Measurements from ENCODE around the gene SPSB1.

SPSB1 gene

DNA sequence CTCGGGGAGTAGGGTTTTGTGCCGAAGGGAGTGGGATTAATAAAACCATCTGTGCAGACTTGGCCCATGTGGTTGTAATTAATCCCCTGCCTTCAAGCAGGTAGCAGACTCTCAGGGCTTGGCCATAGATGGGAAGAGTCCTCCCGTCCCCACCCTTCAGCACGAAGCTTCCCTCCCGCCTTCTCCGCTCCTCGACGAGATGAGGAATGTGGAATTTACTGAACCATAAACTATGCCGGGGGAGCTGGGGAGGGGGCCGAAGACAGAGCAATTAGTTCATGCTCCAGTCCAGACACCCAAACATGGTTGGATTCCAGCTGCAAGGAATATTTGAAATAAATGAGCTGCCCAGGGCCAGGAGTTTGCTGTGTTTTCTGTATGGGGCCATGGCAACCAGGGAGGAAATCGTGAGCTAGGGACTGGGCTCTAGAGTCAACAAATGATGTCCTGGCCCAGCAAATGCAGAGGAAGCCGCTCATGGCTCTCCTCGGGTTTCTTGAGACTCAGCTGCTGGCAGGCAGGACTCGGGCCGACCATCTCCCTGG lies 78.8 kb downstream of the SPSB1 start:
- H3K27ac ChIP-seq (replicated peaks) = no peak overlapping the region
- DNase-seq (ENCODE audit: low read depth in 1 of 2, low spot score in 1 of 2) = no peak
- no peak for TF ChIP-seq GABPA (IDR thresholded peaks at IDR 0.05; ENCODE audit: low read depth)
- no peak overlapping the region for H3K4me3 ChIP-seq (replicated peaks; ENCODE audit: insufficient read depth, low read length)
- no peaks in the 10 kb centered on the region for H3K27me3 ChIP-seq (ENCODE audit: insufficient read depth, poor library complexity, severe bottlenecking)

DNA sequence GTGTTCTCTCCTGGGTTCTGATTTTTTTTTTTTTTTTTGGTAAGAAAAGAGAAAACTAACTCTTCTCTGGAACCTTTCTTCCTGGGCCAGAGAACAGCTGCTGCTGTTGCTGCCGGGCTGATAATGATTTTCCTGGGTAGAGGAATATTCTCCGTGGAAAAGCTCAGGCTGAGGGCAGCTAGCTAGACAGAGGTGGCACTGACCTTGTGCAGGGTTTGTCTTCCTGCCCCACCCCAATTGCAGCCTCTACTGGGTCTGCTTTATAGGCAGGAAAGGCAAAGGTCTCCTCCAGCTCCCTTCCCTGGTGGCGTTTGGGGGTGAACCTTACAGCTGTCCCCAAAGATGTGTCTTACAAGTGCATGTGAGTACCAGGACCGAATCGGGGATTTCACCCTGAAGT lies 79.3 kb downstream of the SPSB1 start:
- no peak for DNase-seq (ENCODE audit: low read depth in 1 of 2, low spot score in 1 of 2)
- no peak for TF ChIP-seq SPI1 (IDR thresholded peaks at IDR 0.05; ENCODE audit: borderline replicate concordance, low read depth)
- TF ChIP-seq, protein P1, sequence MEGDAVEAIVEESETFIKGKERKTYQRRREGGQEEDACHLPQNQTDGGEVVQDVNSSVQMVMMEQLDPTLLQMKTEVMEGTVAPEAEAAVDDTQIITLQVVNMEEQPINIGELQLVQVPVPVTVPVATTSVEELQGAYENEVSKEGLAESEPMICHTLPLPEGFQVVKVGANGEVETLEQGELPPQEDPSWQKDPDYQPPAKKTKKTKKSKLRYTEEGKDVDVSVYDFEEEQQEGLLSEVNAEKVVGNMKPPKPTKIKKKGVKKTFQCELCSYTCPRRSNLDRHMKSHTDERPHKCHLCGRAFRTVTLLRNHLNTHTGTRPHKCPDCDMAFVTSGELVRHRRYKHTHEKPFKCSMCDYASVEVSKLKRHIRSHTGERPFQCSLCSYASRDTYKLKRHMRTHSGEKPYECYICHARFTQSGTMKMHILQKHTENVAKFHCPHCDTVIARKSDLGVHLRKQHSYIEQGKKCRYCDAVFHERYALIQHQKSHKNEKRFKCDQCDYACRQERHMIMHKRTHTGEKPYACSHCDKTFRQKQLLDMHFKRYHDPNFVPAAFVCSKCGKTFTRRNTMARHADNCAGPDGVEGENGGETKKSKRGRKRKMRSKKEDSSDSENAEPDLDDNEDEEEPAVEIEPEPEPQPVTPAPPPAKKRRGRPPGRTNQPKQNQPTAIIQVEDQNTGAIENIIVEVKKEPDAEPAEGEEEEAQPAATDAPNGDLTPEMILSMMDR (IDR thresholded peaks at IDR 0.05; ENCODE audit: insufficient read depth, low read length) = no peak
- no peak for TF ChIP-seq GABPA (IDR thresholded peaks at IDR 0.05; ENCODE audit: low read depth)
- TF ChIP-seq, protein P2, sequence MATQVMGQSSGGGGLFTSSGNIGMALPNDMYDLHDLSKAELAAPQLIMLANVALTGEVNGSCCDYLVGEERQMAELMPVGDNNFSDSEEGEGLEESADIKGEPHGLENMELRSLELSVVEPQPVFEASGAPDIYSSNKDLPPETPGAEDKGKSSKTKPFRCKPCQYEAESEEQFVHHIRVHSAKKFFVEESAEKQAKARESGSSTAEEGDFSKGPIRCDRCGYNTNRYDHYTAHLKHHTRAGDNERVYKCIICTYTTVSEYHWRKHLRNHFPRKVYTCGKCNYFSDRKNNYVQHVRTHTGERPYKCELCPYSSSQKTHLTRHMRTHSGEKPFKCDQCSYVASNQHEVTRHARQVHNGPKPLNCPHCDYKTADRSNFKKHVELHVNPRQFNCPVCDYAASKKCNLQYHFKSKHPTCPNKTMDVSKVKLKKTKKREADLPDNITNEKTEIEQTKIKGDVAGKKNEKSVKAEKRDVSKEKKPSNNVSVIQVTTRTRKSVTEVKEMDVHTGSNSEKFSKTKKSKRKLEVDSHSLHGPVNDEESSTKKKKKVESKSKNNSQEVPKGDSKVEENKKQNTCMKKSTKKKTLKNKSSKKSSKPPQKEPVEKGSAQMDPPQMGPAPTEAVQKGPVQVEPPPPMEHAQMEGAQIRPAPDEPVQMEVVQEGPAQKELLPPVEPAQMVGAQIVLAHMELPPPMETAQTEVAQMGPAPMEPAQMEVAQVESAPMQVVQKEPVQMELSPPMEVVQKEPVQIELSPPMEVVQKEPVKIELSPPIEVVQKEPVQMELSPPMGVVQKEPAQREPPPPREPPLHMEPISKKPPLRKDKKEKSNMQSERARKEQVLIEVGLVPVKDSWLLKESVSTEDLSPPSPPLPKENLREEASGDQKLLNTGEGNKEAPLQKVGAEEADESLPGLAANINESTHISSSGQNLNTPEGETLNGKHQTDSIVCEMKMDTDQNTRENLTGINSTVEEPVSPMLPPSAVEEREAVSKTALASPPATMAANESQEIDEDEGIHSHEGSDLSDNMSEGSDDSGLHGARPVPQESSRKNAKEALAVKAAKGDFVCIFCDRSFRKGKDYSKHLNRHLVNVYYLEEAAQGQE (IDR thresholded peaks at IDR 0.05; ENCODE audit: insufficient replicate concordance, low read depth) = no peak
- TF ChIP-seq POLR2AphosphoS5 (IDR thresholded peaks at IDR 0.05; ENCODE audit: low read depth) = no peak
- Histone ChIP-seq H3K4me3 (replicated peaks; ENCODE audit: insufficient read depth, low read length) (no peak overlapping the region), H3K27me3 (ENCODE audit: insufficient read depth, poor library complexity, severe bottlenecking) (no peaks in the 10 kb centered on the region), H3K27ac (replicated peaks) (no peak overlapping the region)

DNA sequence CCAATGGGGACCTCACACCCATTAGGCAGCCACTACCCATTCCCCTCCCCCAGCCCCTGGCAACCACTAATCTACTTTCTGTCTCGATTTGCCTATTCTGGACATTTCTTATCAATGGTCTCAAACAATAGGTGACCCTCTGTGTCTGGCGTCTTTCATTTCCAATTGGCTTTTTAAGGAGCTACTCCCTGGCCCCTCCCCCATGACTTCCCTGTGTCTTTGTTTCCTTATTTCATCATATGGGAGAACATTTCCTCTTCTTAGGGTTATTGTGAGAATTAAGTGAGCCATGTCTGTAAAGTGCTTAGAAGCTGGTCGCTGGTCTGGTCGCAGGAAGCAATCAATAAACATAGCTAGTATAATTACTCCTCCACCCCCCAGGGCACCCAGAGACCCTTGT lies 80.9 kb downstream of the SPSB1 start:
- DNase-seq (ENCODE audit: low read depth in 1 of 2, low spot score in 1 of 2) = no peak
- Histone ChIP-seq H3K4me3 (replicated peaks; ENCODE audit: insufficient read depth, low read length) (no peak overlapping the region), H3K27ac (replicated peaks) (no peak overlapping the region), H3K27me3 (ENCODE audit: insufficient read depth, poor library complexity, severe bottlenecking) (no peaks in the 10 kb centered on the region)
- TF ChIP-seq POLR2AphosphoS5 (IDR thresholded peaks at IDR 0.05; ENCODE audit: low read depth) = no peak

DNA sequence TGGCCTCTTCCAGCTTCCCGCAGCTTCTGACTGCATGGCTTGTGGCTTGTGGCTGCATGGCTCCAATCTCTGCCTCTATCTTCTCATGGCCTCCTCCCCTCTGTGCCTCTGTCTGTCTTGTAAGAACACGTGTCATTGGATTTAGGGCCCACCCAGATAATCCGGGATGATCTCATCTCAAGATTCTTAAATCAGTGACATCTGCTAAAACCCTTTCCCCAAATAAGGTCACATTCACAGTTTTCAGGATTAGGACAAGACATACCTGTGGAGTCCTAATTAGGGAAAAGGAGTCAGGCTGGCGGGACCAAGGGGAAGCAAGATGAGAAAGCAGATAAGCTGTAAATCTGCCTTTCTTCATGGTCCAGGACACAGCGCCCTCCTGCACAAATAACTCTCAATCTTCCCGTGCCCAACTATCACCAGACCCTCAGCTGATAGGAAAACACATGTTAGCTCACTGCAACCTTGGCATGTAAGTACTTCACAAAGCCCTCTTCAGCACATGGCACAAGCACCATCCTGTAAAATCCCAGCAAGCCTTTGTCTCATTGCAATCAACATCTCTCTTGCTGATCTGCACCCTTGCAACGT lies 82.2 kb downstream of the SPSB1 start:
- TF ChIP-seq POLR2AphosphoS5 (IDR thresholded peaks at IDR 0.05; ENCODE audit: low read depth) (no peak), SPI1 (IDR thresholded peaks at IDR 0.05; ENCODE audit: borderline replicate concordance, low read depth) (no peak), GABPA (IDR thresholded peaks at IDR 0.05; ENCODE audit: low read depth) (no peak)
- TF ChIP-seq, protein P2 (IDR thresholded peaks at IDR 0.05; ENCODE audit: insufficient replicate concordance, low read depth) = no peak
- TF ChIP-seq, protein P1 (IDR thresholded peaks at IDR 0.05; ENCODE audit: insufficient read depth, low read length) = no peak
- no peak overlapping the region for H3K4me3 ChIP-seq (replicated peaks; ENCODE audit: insufficient read depth, low read length)
- no peaks in the 10 kb centered on the region for H3K27me3 ChIP-seq (ENCODE audit: insufficient read depth, poor library complexity, severe bottlenecking)
- no peak for DNase-seq (ENCODE audit: low read depth in 1 of 2, low spot score in 1 of 2)
- no peak overlapping the region for H3K27ac ChIP-seq (replicated peaks)

DNA sequence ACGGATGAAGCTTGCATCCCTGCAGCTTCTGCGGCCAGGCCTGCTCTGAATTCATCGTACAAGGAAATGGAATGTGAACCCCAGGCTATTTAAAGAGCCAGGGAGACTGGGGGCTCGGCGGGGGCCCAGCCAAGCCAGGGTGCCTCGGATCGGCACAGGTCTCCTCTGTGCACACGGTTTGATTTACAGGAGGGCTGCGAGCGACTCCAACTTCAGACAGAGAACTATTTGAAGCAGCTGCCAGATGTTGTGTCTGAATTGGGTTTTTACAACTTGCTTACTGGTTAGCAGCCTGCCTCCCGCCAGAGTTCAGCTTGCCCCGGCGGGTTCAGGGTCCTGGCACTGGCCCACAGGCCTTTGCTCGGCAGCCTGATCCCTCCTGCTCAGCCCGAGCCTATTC lies 83.2 kb downstream of the SPSB1 start:
- no peak for TF ChIP-seq SPI1 (IDR thresholded peaks at IDR 0.05; ENCODE audit: borderline replicate concordance, low read depth)
- TF ChIP-seq POLR2AphosphoS5 (IDR thresholded peaks at IDR 0.05; ENCODE audit: low read depth) = no peak
- TF ChIP-seq, protein P2 (IDR thresholded peaks at IDR 0.05; ENCODE audit: insufficient replicate concordance, low read depth) = no peak
- TF ChIP-seq GABPA (IDR thresholded peaks at IDR 0.05; ENCODE audit: low read depth) = no peak
- TF ChIP-seq, protein P1 (IDR thresholded peaks at IDR 0.05; ENCODE audit: insufficient read depth, low read length) = no peak

More for the DNA sequence above, 83.2 kb downstream of the SPSB1 start:
- no peaks in the 10 kb centered on the region for H3K27me3 ChIP-seq (ENCODE audit: insufficient read depth, poor library complexity, severe bottlenecking)
- no peak overlapping the region for H3K27ac ChIP-seq (replicated peaks)
- DNase-seq (ENCODE audit: low read depth in 1 of 2, low spot score in 1 of 2) = no peak
- H3K4me3 ChIP-seq (replicated peaks; ENCODE audit: insufficient read depth, low read length) = no peak overlapping the region

Data from HL-60 (cell line).